GM18868 (cell line): ENCODE measurements around the gene BABAM2.

Source experiments
- ATAC-seq: cut with Tn5 transposase; IDR thresholded peaks from one replicate; pipeline ENCODE4 v1.9.1; 2021; ENCODE audit warnings: mild to moderate bottlenecking, moderate library complexity; ENCODE audit not compliant: unreplicated experiment

The BABAM2 gene

GRCh38 chr2:28292491-28292890 is 402.0 kb downstream of the BABAM2 start:
- no peak for ATAC-seq

- ATAC-seq: no peak
Observed at GRCh38 chr2:28293416-28293815, 402.9 kb downstream of the BABAM2 start.

DNA sequence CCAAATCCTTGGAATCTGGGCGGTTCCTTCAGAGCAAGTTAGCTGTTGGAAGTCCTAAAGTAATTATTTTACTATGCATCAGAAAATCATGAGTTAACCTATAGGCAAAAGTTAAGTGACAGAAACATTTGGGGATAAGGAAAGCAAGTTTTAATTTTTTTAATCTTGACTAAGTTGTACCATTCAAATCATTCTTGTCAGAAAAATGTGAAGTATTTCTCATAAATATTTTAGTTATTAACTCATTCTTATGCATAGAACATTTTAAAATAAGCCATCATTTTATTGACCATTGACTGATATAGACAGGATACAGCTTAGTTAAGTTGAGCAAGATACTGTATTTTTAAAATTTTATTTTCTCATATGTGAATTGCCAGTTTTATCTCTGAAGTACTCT is 403.9 kb downstream of the BABAM2 start:
- ATAC-seq: no peak

- ATAC-seq: no peak
Observed at GRCh38 chr2:28296243-28296642, 405.7 kb downstream of the BABAM2 start.

GRCh38 chr2:28296904-28297303 is 406.4 kb downstream of the BABAM2 start:
- ATAC-seq: no peak

DNA sequence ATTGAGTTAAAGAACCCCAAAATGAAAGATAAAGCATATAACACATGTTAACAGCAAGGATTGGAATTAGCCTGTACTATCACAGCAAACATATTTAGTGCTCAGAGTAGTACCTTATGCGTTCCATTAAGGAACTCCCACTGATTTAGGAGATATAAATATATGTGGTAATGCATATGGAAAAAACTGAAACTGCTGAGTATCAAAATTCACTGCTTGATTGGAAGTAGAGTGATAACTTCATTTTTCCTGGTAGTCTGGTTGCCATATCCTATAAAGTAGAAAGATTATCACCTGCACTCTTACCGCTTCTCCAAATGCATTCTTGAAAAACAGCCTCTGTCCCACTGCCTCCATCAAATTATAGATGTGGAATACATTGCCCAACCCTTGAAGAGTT is 407.0 kb downstream of the BABAM2 start:
- ATAC-seq: no peak

GRCh38 chr2:28298406-28298805 is 407.9 kb downstream of the BABAM2 start:
- ATAC-seq: no peak

GRCh38 chr2:28300485-28301341 is 410.2 kb downstream of the BABAM2 start:
- no peak for ATAC-seq

- ATAC-seq: no peak
Observed at GRCh38 chr2:28305202-28305601, 414.7 kb downstream of the BABAM2 start.

DNA sequence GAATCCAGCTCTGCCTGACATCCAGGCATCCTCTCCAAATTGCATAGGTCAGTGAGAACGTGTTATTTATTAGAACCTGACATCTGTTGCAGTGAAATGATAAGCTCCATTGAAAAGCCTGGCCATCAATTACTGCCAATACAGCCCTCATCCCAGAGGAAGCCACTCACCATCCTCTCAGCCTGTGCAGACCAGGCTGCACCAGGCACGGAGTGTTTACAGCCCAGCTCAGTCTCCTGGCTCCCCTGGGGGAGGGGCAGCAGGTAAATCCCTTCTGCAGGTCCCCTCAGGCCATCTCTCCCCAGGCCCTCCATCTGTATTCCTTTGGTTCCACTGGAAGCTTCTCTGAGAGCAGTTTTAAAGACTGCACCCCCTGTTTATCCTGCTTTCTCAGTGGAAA is 419.6 kb downstream of the BABAM2 start:
- no peak for ATAC-seq

- no peak for ATAC-seq
Observed at GRCh38 chr2:28311660-28312249, 421.2 kb downstream of the BABAM2 start.

DNA sequence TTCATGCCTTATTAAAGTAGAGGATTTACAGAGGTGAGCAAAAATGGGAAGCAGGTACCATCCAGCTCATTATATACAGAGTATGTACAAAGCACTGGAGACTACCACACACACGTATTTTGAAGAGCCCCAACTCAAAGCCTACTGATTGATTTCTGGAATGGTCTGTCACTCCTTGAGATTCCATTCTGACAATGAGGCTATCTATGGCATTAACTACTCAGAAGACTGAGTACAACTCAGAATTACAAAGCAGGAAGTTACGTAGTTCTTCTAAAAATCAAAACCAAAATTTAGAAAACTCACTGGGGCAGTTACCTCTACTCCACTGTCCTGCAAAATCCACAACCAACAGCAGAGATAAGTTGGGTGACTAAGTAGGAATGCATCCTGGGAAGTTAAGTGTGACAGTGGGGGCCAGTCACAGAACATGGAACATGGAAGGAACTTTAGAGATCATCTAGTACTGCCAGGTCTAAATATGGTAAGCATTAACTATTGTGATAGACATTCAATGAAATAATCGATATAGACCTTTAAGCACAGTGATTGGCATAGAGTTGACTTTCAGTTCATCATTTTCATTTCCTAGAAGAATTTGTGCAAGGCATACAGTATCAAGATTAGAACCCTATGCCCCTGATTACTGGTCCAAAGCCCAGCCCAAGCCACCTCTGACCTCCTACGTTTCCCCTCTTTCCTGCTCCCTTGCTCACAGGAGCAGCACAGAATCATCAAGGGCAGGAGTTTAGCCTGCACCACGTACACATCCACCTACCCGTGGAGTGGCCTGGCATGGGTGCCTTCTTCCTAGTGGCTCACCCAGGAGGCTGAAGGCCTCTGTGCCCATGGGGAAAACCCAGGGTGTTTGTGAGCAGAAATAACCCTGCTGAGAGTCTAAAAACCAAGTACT is 422.0 kb downstream of the BABAM2 start:
- no peak for ATAC-seq

DNA sequence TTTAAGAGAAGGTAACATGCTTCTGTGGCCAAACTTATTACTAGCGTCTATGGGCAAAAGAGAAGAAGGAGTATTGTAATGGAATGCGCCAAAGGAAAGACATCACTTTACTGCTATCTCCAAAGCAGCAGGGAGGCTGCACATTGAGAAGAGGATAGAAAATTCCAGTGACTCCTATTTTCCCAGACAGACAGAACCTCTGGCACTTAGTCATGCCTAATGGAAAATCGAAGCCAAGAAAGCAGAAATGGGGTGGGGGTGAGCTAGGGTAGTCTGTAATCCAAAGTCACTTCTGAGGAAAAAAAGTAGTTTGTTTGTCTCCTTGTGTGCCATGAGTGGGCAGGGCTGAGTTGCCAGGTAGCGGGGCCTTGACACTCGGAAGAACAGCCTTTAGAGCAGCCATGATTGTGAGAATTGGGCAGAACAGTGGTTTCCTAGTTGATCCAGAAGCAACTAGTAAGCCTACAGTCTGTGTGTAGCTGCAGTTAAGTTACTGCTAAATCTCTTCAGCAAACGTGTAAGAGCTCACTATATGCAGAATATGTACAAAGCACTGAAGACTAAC is 422.8 kb downstream of the BABAM2 start:
- ATAC-seq: no peak

DNA sequence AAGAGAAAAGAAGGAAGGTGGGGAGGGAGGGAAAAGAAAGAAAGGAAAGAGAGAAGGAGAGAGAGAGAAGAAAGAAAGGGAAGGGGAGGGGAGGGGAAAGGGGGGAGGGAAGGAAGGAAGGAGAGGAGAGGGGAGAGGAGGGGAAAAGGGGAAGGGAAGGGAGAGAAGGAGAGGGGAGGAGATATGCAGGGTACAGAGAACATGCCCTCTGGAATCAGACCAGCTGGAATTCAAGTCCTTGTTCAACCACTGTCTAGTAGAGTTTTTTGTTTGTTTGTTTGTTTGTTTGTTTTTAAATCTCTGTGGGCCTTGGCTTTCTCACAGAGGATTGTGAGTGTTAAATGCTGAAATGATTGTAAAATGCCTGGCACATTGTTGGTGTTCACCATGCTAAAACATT is 424.4 kb downstream of the BABAM2 start:
- no peak for ATAC-seq

DNA sequence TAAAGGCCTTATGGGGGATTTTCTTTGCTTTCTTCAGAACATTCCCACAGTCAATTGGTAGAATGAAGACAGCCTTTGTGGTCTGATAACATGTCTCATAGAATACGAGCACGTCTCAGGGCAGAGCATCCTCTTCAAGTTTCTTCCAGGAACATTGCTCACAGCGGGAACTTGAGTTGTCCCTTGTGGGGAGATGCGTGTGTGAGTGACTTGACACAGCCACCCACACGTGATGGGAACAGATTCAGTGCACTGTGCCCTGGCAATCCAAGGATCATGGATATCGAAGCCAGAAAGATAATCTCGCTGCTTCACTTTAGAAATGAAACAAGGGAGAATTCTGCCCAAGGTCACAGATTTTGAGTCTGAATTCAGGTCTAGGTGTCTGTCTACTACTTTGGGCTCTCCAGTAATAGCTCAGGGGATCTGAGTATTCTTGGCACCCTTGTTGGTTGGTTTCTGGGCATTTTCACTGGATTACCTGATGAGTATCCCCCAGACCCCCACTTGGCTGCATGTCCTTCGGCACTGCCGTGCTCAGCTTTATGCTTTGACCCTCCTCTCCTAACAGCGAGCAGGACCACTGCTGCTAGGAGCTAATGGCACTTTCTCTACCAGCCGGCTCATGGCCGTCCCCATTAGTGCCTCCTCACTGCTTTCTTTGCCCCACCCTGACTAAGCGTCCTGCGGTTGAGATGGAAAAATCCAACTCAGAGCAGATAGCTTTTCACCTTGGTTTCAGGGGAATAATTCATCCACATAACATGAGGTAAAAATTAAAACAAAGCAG is 426.2 kb downstream of the BABAM2 start:
- no peak for ATAC-seq

GRCh38 chr2:28317390-28317789 is 426.9 kb downstream of the BABAM2 start:
- ATAC-seq: no peak

DNA sequence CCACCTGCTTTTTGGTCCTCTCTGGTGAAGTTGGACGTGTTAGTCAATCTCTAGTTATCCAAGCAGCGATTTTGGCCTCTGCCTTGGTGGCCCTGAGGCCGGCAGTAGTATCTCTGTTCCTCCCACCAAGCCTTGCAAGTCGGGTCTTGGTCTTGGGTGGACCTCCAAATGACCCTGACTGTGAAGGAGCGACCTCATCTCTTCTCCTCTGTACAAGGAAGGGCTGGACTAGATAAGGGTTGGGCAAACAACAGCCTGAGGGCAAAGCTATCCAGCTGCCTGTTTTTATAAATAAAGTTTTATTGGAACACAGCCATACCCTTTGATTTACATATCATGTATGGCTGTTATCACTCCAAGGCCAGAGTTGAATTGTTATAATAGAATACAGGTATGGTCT is 427.5 kb downstream of the BABAM2 start:
- ATAC-seq: no peak

DNA sequence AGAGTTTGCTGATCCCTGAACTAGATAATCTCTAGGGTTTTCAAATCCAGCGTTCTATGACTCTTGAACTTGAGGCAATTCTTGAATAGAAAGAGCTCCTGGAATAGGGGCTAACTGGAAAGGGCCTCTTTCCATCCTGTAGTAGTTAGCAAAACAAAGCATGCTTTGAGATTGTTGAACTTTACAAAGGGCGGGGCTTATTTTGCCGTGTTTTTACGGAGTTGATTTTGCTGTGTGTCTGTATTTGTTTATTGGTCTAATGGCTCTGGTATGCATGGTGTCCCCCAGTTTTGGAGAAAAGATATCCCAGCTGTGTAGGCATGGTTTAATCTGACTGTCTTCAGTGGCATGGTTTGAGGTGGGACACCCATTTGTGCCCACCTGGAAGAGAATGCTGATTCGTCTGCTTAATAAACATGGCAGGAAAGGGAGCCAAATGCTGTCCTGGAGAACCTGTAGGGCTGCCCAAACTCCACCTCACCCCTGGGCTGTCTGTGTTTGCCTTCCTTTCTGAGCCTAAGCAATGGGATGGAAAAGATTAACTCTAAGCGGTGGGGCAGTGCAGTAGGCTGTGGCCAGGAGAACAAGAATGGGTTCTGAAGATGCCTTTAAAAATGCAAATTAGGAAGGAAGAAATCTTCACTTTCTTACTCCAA is 428.1 kb downstream of the BABAM2 start:
- no peak for ATAC-seq

GRCh38 chr2:28319118-28320008 is 428.8 kb downstream of the BABAM2 start:
- ATAC-seq: no peak
